HG03139 (cell line): ENCODE measurements around the gene CARMIL1.

Source experiments
- ATAC-seq: cut with Tn5 transposase; IDR thresholded peaks from one replicate; pipeline ENCODE4 v1.9.1; 2021; ENCODE audit not compliant: unreplicated experiment

CARMIL1 gene

GRCh38 chr6:25601800-25602673 is 322.9 kb downstream of the CARMIL1 start:
- no peak for ATAC-seq

GRCh38 chr6:25602674-25602982 is 323.5 kb downstream of the CARMIL1 start:
- ATAC-seq: no peak

- ATAC-seq: no peak
These were observed 324.1 kb downstream of the CARMIL1 start for GRCh38 chr6:25603251-25603650.

GRCh38 chr6:25606151-25606550 is 327.0 kb downstream of the CARMIL1 start:
- no peak for ATAC-seq

GRCh38 chr6:25608558-25609174 is 329.5 kb downstream of the CARMIL1 start:
- no peak for ATAC-seq

- no peak for ATAC-seq
These were observed 333.5 kb downstream of the CARMIL1 start for GRCh38 chr6:25612666-25613065.

GRCh38 chr6:25613415-25613814 is 334.2 kb downstream of the CARMIL1 start:
- no peak for ATAC-seq

- ATAC-seq: no peak
These were observed 334.9 kb downstream of the CARMIL1 start for GRCh38 chr6:25614052-25614451.

- no peak for ATAC-seq
These were observed 336.3 kb downstream of the CARMIL1 start for GRCh38 chr6:25615471-25615870.

GRCh38 chr6:25617997-25618396 is 338.8 kb downstream of the CARMIL1 start:
- ATAC-seq: no peak

- ATAC-seq: no peak
These were observed 340.0 kb downstream of the CARMIL1 start for GRCh38 chr6:25619217-25619616.

- no peak for ATAC-seq
These were observed 341.2 kb downstream of the CARMIL1 start for GRCh38 chr6:25620391-25620790.

GRCh38 chr6:25623065-25623464 is 343.9 kb downstream of the CARMIL1 start:
- ATAC-seq: no peak

GRCh38 chr6:25623879-25624278 is 344.7 kb downstream of the CARMIL1 start:
- ATAC-seq: no peak

GRCh38 chr6:25627001-25627400 is 347.8 kb downstream of the CARMIL1 start:
- ATAC-seq: no peak

GRCh38 chr6:25628471-25629197 is 349.5 kb downstream of the CARMIL1 start:
- ATAC-seq: no peak

- ATAC-seq: no peak
These were observed 350.0 kb downstream of the CARMIL1 start for GRCh38 chr6:25629198-25629576.

GRCh38 chr6:25630508-25631278 is 351.5 kb downstream of the CARMIL1 start:
- no peak for ATAC-seq

GRCh38 chr6:25635886-25636317 is 356.7 kb downstream of the CARMIL1 start:
- no peak for ATAC-seq

GRCh38 chr6:25637211-25637610 is 358.0 kb downstream of the CARMIL1 start:
- no peak for ATAC-seq

- ATAC-seq: no peak
These were observed 358.8 kb downstream of the CARMIL1 start for GRCh38 chr6:25637960-25638434.
